ENCODE data around the gene MACO1. TPM values are rescaled to one million over a fixed set of nuclear protein-coding genes. Genes with fewer than 3 reads are reported as not detected.

Gene MACO1
- total and polyA plus RNA-seq, 3 experiments from 2014 or later, result 7.5 to 15.6 (median 14.7) TPM

DNA sequence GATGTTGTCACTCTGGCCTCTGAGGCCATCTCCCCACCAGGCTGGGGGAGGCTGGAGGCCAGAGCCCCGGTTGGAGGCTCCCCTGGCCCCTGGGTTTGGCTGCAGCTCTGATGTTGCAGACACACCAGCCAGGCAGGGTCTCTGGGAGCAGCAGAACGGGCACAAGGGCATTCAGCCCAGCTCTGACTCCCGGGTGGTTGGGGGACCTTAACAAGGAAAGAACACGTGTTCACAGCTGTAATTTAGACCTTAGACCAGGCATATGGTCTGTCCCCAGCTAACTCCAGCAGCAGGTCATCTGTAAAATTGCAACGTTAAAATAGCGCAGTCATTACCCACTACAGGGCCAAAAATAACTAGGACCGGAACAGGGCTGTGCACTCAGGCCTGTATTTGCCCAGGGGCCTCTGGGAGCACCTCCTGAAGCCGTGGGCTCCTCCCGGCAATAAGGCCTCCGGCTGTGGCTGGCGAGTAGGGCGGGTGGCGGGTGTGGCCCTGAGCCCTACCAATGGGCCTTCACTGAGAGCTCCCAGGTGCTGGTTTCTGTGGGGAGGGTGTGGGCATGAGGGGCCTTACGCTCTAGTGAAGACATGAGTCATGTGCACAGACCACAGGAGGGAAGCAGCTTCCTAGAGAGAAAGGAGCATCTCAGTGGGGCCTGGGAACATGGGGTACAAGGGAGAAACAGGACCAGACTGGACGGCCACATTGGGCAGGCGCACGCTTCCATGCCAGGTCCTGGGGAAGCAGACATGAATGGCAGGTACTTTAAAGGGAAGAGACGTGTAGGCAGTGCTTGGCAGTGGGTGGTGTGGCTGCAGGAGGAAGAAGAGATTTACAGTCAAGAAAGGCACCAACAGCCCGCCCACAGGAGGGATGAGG, 118.8 kb downstream of the MACO1 start:
- H3K36me3 Mint-ChIP-seq, result peaks cover 0 to 37% (median 7%) of the 10 kb centered on the region in 3 donors
- H3K4me3 ChIP-seq (ENCODE audit: low read length), result peak overlapping the region; percentile 68
- H3K9me3 ChIP-seq (ENCODE audit: low read length), result no peaks in the 10 kb centered on the region
- H3K9me3 Mint-ChIP-seq, result no peaks in the 10 kb centered on the region
- H3K36me3 ChIP-seq (ENCODE audit: insufficient read depth, low read length), result peaks cover 13% of the 10 kb centered on the region
- no peaks in the 10 kb centered on the region for H3K27me3 ChIP-seq (ENCODE audit: insufficient read depth, low read length, poor library complexity, severe bottlenecking)
- ChIA-PET CTCF (interaction anchor here (0.6 to 5.3 kb wide), 16 partner anchors 11 to 261 kb away, joined by 3 to 23 read pairs (median 4); no protein-coding TSS in a partner anchor), POLR2A (interaction anchor here (0.7 to 2.7 kb wide), 9 partner anchors 11 to 270 kb away, joined by 3 to 13 read pairs (median 6); partner anchors contain the start of gene MTFR1L)
- H3K4me1 ChIP-seq (ENCODE audit: insufficient read depth, low read length), result peaks cover 95% of the 10 kb centered on the region
- H3K4me3 Mint-ChIP-seq, result peak overlapping the region; percentile 3 to 92 (median 78)
- H3K27me3 Mint-ChIP-seq, result no peaks in the 10 kb centered on the region
- peak overlapping the region; percentile 53 for H3K27ac ChIP-seq (ENCODE audit: low read depth, low read length)
- H3K27ac Mint-ChIP-seq, result peak overlapping the region; percentile 53 to 99 (median 96)
- DNase-seq, result peak; percentile 57 to 87 (median 72)
- H3K4me1 Mint-ChIP-seq, result peaks cover 91 to 98% (median 95%) of the 10 kb centered on the region in 3 donors

Other genes starting within 250 kb of the MACO1 start
- 10 to 100 TPM; 38.4 to 40.4 TPM for gene SYF2, start 198.4 kb upstream of the MACO1 start, total RNA-seq
- gene SYF2, start 198.4 kb upstream of the MACO1 start, polyA plus RNA-seq, result 90.7 TPM
- gene RSRP1, start 183.4 kb upstream of the MACO1 start, total RNA-seq, result 100 to 1,000 TPM; 116 to 124 TPM
- 47.5 TPM for gene RSRP1, start 183.4 kb upstream of the MACO1 start, polyA plus RNA-seq
- gene RHD, start 158.4 kb upstream of the MACO1 start, total RNA-seq, result not detected
- gene RHD, start 158.4 kb upstream of the MACO1 start, polyA plus RNA-seq, result 0.46 TPM
- gene TMEM50A, start 92.6 kb upstream of the MACO1 start, total RNA-seq, result 100 to 1,000 TPM; 110 to 117 TPM
- gene TMEM50A, start 92.6 kb upstream of the MACO1 start, polyA plus RNA-seq, result 217 TPM
- under 1 TPM; 0.26 to 0.33 TPM for gene RHCE, start 10.1 kb upstream of the MACO1 start, total RNA-seq
- gene RHCE, start 10.1 kb upstream of the MACO1 start, polyA plus RNA-seq, result 0.18 TPM
- gene LDLRAP1, start 112.7 kb downstream of the MACO1 start, total RNA-seq, result 10 to 100 TPM; 21.1 to 22.0 TPM
- 302 TPM for gene LDLRAP1, start 112.7 kb downstream of the MACO1 start, polyA plus RNA-seq
- gene MAN1C1, start 185.9 kb downstream of the MACO1 start, total RNA-seq, result 1 to 10 TPM; 2.8 to 3.6 TPM
- 5.6 TPM for gene MAN1C1, start 185.9 kb downstream of the MACO1 start, polyA plus RNA-seq